NCI-H526 (cell line): Measurements from ENCODE around the gene MGME1.
A peak's percentile ranks its signal among the peaks of the same experiment; 100 is the strongest.
"Not testable (repeated sequence)": the region's sequence is repeated elsewhere in the genome, so short reads cannot be mapped to it uniquely, and the experiment has no call there.

Experiments used
- DNase-seq, 2 experiments: peaks; one replicate each; lab custom pipeline; 2025; lab: John Stamatoyannopoulos, UW

MGME1 gene

DNA sequence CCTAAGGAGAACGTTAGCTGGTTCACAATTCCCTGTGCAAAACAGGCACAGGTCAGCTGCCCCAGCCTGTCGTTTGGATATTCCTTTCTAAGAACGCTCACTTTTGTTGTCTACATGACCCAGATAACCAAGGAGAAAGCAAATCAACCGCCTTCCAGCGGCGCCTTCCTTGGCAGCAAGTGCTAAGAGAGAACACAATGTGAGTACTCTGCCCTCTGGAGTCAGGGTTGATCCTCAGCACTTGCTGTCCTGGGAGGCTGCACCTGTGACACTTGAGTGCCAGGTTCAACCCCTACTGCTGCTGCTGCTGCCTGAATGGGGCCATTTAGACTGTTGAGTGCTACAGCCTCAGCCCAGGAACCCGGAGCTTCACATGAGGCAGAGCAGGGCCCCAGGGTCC, 52.1 kb downstream of the MGME1 start:
- no peak for DNase-seq

DNA sequence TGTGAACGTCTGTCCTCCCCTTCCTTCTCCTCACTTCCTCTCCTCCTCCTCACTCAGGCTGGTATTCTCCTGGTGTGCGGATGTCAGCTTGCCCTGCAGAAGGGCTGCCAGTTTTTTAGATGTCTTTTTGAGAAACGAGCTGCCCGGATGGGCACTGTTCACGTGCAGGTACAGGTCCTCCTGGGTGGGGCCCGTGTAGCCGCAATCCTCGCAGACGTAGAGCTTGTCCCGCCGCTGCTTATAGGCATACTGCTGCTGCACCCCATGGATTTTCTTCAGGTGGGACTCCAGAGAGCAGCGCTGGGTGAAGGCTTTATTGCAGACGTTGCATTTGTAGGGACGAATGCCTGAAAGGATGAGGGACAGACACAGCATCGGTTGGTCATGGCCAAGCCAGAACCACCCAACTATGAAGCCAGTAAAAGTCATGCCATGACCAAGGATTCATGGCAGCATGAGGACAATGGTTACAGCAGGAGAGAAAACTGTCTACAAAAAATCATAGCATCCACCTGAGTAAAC, 55.8 kb downstream of the MGME1 start:
- DNase-seq: no peak

DNA sequence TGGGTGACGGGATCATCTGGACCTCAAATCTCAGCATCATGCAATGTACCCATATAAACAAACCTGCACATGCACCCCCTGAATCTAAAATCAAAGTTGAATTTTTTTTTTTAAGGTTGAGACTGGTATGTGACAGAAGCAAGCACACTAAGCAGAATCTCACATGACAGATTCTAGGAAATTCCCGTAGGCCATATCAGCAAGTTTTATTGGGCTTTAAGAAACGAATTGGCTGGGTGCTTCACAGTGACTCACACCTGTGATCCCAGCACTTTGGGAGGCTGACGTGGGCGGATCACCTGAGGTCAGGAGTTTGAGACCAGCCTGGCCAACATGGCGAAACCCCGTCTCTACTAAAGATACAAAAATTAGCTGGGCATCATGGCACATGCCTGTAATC, 58.2 kb downstream of the MGME1 start:
- DNase-seq: not testable (repeated sequence)

DNA sequence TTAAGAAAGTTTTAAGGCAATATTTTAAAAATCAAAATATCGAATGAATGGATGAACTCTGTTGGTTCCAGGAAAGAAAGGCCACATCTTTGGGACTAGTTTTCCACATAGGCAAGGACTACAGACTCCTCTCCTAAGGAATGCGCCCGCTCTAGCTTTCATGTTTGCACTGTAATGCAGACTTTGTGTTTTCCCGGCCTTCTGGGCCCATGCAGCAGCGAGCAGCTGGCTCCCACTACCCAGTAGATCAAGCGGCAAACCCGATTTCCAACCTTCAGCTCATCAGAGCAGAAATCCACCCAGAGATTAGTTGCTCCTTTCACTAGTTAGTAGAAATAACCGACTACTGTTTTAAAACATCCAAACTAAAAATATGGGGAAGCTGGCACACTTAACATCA, 61.2 kb downstream of the MGME1 start:
- no peak for DNase-seq

DNA sequence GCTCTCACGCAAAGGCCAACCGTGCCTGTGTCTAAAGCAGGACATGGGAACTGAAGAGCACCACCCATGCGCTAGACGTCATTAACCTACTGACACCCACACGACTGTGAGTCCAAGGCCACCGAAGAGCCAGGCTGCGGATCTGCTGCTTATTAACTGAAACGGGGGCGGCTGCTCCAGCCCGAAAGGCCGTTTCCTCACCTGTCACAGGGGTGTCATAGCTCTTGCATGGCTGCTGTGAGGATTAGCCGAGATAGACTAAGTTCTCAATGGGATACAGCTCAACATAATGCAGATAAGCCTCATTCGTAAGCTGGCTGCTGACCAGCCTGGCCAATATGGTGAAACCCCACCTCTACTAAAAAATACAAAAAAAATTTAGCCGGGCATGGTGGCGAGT, 62.2 kb downstream of the MGME1 start:
- DNase-seq: no peak

DNA sequence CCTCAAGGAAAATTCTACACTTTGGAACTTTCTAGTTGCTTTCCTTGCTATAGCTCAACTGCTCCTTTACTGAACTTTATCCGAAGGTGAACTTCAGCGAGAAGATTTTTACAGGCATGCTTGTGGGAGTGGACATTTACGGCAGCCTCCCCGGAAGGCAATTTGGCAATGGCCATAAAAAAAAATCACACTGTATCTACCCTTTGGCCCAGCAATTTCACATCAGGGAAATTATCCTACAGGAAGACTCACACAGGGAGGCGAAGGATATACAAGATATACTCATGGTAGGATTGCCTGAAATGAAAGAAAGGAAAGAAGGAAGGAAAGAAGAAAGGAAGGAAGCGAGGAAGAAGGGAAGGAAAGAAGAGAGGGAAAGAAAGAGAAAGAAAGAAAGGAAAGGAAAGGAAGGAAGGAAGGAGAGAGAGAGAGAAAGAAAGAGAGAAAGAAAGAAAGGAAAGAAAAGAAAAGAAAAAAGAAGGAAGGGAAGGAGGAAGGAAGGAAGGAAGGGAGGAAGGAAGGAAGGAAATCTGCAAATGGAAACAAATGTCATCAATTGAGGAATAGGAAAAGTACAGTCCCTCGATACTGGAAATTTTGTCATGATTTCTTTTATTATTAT, 63.2 kb downstream of the MGME1 start:
- DNase-seq: no peak

DNA sequence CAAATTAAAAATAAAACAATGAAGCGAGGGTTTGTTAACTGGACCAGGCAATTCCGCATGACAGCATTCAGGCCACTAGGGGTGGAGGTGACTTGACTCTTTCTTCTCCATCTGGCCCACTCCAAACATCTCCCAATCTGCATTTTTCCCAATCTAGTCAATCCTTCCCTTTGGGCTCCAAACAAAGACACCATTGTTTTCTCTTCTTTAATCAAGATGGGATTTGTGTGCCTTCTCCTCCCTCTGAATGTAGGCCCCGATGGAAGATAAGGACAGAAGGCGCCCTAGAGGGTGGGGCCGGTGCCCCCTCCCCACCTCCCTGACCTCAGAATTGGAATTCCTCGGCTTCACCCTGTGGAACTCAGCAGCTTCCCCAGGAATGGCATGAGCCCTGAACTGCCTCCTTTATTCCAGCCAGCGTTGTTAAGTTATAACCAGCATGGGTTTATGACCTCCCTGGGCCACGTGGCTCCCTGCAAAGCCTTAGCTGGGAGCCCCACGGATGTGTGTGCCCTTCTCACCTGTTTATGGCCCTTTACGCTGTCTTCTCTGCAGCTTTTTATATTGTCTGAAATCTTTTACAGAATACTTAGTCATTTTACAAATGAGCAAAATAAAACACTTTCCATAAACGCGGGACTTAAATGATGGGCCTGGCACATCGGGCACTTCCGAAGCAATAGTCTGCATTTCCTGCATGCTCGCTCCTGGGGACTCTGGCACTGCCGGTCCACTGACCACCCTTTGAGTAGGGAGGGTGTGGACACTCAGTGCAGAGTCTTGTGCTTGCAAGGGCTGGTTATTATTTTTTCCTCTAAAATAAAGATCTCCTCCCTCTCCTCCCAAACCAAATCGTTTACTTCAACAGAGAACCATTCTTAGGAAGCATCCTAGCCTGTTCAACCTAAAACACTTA, 64.4 kb downstream of the MGME1 start:
- DNase-seq: peak; percentile 80 to 81

DNA sequence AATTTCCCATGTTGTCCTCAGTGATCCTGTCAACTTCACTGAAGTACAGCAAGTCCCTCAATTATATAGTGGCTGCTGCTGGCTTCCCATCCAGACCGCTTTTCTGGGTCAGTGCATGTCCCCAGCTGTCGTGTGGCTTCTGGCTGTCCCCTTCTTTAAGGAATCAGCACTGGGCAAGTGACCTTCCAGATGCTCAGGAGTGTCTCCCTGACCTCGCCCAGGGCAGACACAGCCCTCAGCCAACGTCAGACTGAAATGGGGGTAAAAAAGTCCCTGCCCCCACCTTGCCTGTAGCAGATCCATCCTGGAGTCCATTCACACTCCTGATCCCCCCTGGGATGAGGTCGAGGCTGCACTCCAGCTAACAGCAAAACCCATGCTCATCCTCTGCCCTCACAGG, 65.2 kb downstream of the MGME1 start:
- no peak for DNase-seq

DNA sequence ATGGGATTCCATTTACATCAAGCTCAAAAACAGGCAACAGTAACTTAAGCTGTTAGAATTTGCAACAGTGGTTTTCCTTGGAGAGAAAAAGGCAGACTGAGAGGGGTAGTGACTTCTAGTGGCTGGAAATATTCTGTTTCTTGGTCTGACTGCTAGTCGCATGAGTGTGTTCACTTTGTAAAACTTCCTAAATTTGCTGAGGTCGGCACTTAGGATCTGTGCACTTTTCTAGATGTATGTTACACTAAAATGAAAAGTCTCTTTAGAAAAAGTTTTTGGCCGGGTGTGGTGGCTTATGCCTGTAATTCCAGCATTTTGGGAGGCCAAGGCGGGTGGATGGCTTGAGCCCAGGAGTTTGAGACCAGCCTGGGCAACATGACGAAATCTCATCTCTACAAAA, 70.2 kb downstream of the MGME1 start:
- DNase-seq: no peak
